HG03139 (cell line): ENCODE data around the gene FOXL2.

Experiments used
- ATAC-seq: cut with Tn5 transposase; IDR thresholded peaks from one replicate; pipeline ENCODE4 v1.9.1; 2021; ENCODE audit not compliant: unreplicated experiment

The FOXL2 gene

GRCh38 chr3:138945709-138946662 lies 951 bp downstream of the FOXL2 start:
- no peak for ATAC-seq

GRCh38 chr3:138944929-138945708 lies 1.8 kb downstream of the FOXL2 start:
- ATAC-seq: no peak

- ATAC-seq: no peak
These were observed 2.3 kb downstream of the FOXL2 start for GRCh38 chr3:138944654-138944928.

- ATAC-seq: no peak
These were observed 2.9 kb downstream of the FOXL2 start for GRCh38 chr3:138943724-138944653.

- no peak for ATAC-seq
These were observed 3.9 kb downstream of the FOXL2 start for GRCh38 chr3:138942861-138943623.

- no peak for ATAC-seq
These were observed 4.7 kb downstream of the FOXL2 start for GRCh38 chr3:138942271-138942670.

GRCh38 chr3:138941259-138941885 lies 5.6 kb downstream of the FOXL2 start:
- no peak for ATAC-seq

- ATAC-seq: no peak
These were observed 6.5 kb downstream of the FOXL2 start for GRCh38 chr3:138940446-138940845.

- ATAC-seq: no peak
These were observed 7.2 kb downstream of the FOXL2 start for GRCh38 chr3:138939561-138940241.

GRCh38 chr3:138938877-138939560 lies 7.9 kb downstream of the FOXL2 start:
- ATAC-seq: no peak

GRCh38 chr3:138938056-138938876 lies 8.7 kb downstream of the FOXL2 start:
- ATAC-seq: no peak

- no peak for ATAC-seq
These were observed 9.3 kb downstream of the FOXL2 start for GRCh38 chr3:138937690-138938055.

GRCh38 chr3:138936741-138937689 lies 9.9 kb downstream of the FOXL2 start:
- no peak for ATAC-seq

- ATAC-seq: peak; percentile 79
These were observed 10.8 kb downstream of the FOXL2 start for GRCh38 chr3:138935863-138936740.

- no peak for ATAC-seq
These were observed 11.5 kb downstream of the FOXL2 start for GRCh38 chr3:138935505-138935862.
